HG03159 (cell line): Measurements from ENCODE around the gene CROCC2.

ENCODE experiments used
- ATAC-seq: cut with Tn5 transposase; IDR thresholded peaks from one replicate; pipeline ENCODE4 v1.9.1; 2021; ENCODE audit warnings: mild to moderate bottlenecking, moderate library complexity; ENCODE audit not compliant: unreplicated experiment

CROCC2 gene

DNA sequence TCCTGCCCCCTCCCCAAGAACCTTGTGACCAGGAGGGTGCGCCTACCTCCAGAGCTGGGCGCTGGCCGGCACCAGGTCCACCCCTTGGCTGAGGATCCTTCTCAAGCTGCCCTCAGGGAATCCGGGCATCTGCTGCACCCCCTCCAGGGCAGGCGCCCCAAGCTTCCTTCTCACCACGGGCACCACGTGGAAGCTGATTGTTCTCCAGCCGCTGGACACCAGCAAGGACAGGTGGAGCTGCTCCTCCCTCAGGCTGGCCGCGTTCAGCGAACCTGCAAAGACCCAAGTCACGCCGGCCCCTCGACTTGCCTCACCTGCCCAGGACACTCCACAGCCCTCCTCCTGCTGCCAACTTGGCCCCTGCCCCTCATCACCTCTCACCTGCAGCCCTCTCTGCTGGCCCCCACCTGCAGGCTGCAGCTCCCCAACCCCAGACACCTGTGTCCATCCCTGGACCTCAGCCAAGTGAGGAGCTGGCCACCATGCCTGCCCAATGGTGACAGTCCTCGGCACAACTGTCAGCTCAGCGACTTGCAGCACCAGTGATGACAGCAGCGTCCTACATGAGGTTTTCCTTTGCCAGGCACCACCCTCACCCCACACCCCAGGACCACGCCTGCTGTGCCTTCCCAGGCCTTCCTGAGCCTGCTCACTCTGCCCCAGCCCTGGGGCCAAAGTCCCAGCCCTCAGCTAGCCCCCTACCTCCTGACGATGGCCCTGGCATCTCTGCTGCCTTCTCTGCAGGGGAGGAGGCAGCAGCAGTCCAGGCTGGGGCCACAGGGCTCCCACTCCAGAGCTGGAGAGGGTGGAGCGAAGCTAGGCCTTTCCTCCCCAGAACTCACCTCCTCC is 14.4 kb upstream of the CROCC2 start:
- ATAC-seq = no peak

DNA sequence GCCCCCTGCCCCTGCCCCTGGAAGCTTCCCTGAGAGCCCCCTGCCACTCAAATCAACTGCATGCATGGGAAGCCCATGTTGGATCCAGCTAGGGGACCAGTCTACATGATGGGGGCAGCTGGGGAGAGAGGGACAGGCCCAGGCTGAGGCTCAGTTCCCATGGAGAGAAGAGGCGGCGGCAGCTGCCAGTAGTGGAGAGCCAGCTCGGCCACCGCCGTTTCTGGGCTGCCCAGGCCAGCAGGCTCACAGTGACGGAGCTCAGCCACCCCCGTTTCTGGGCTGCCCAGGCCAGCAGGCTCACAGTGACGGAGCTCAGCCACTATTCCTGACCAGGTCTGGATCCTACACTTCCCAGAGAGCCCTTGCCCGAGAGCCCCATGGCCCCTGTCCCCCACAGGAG is 13.8 kb upstream of the CROCC2 start:
- ATAC-seq = no peak

GRCh38 chr2:240892925-240893324 is 13.2 kb upstream of the CROCC2 start:
- no peak for ATAC-seq

GRCh38 chr2:240893363-240893844 is 12.7 kb upstream of the CROCC2 start:
- no peak for ATAC-seq

- no peak for ATAC-seq
Measured at GRCh38 chr2:240894006-240894405, 12.1 kb upstream of the CROCC2 start.

GRCh38 chr2:240894836-240895558 is 11.1 kb upstream of the CROCC2 start:
- ATAC-seq = no peak

GRCh38 chr2:240895656-240896388 is 10.3 kb upstream of the CROCC2 start, which contains the start of gene MAB21L4:
Gene MAB21L4, minus strand, starts transcription at chr2:240896156. Its CDS starts 159 bp downstream, at chr2:240895997.
- no peak for ATAC-seq

GRCh38 chr2:240896394-240896793 is 9.7 kb upstream of the CROCC2 start:
- ATAC-seq = no peak

GRCh38 chr2:240896871-240897692 is 9.1 kb upstream of the CROCC2 start:
- no peak for ATAC-seq

- ATAC-seq = no peak
Measured at GRCh38 chr2:240898108-240898730, 7.9 kb upstream of the CROCC2 start.

GRCh38 chr2:240898731-240899467 is 7.2 kb upstream of the CROCC2 start:
- no peak for ATAC-seq

GRCh38 chr2:240899468-240899865 is 6.7 kb upstream of the CROCC2 start:
- no peak for ATAC-seq

- ATAC-seq = no peak
Measured at GRCh38 chr2:240900141-240900860, 5.8 kb upstream of the CROCC2 start.

- no peak for ATAC-seq
Measured at GRCh38 chr2:240901986-240902614, 4.0 kb upstream of the CROCC2 start.

DNA sequence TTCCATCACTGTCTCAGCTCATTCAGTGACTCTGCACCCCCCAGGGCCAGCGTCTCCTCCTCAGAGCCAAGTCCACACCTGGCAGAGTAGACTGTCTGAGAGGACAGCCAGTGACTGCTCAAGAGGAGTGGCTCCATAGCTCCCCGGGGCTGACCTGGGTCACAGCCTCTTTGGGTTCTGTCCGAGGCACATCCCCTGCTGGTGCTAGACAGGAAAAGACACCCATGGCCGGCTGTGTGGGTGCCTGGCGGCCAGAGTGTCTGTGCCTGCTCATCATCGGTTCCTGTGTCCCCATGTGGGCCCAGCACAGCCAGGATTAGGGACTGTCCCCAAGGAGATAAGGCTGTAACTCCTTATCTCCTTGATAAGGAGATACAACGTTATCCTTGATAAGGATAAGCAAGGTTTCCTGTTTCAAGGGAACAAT is 3.5 kb upstream of the CROCC2 start:
- no peak for ATAC-seq

DNA sequence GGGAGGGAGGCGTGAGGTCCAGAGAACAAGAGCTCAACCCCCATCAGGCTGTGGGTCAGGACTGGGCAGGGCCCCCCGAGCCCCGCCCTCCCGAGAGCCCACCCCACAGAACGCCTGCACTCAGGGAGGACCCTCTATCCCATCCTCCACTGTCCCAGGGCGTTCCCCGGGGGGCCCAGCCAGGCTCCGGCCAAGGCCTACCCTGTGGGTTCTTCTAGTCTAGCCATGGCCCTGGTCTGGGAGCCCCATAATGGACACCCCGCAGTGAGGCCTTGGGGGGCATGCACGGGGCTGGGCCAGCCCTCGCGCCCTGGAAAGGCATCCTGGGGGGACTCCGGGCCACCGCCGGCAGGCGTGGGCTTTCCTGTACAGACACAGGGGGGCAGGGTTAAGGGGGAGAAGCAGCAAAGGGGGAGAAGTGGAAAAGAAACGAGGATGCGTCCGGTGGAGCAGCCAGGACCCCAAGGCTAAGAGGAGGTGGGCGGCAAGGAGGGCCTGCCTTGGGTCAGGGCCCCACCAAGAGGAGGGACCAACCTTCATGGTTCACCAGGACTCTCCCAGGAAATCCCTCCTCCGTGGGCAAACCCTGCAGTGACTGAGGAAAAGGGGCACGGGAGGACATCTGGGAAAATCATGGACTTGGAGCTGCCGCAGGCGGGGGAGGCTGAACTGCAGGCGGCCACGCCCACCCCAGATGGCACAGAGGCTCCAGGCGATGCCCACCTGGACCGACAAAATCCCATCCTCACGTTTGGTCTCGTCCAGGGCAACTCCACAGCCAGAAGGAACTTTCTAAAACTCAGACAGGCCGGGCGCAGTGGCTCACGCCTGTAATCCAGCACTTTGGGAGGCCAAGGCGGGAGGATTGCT is 2.7 kb upstream of the CROCC2 start:
- no peak for ATAC-seq
